Adrenal gland (tissue), 12 donors: ENCODE results near the gene TKT. TPM values are rescaled to one million over a fixed set of nuclear protein-coding genes. Genes with fewer than 3 reads are reported as not detected.

Experiments used
- DNase-seq, 7 donors: peaks; one replicate each; pipeline ENCODE4 v3.0.0-alpha.2; 2019 to 2020
- H3K27ac ChIP-seq, 5 donors: fragments of 200-600 bp; sonication (generic) in 4 of 5; 1 replicate in 3 of 5; 2 replicates in 2 of 5; pipeline versions ENCODE4 v1.5.1 to v1.8.0; 2016 to 2020; ENCODE audit warnings: mild to moderate bottlenecking in 1 of 5
- H3K27me3 ChIP-seq: fragments of 200-600 bp; 2 replicates; pipeline ENCODE4 v1.8.0; 2021
- H3K36me3 ChIP-seq, 2 donors: fragments of 200-600 bp; replicated peaks in 1 of 2; 1 replicate in 1 of 2; 2 replicates in 1 of 2; pipeline versions ENCODE4 v1.5.1 to v1.8.0; 2018 to 2022
- H3K4me1 ChIP-seq, 2 donors: fragments of 200-600 bp; replicated peaks in 1 of 2; 1 replicate in 1 of 2; 2 replicates in 1 of 2; pipeline versions ENCODE4 v1.5.1 to v1.8.0; 2018 to 2021
- H3K4me3 ChIP-seq, 4 donors: fragments of 200-600 bp; sonication (generic) in 3 of 4; one replicate each; pipeline ENCODE4 v1.5.1; 2016 to 2018
- H3K9me3 ChIP-seq, 3 donors: fragments of 200-600 bp; sonication (generic) in 1 of 3; replicated peaks in 1 of 3; 1 replicate in 2 of 3; 2 replicates in 1 of 3; pipeline versions ENCODE4 v1.5.1 to v1.8.0; 2016 to 2021
- CTCF ChIP-seq, 6 experiments: fragments of 450-650 bp in 4 of 6; fragments of 200-600 bp in 2 of 6; sonication (generic) in 1 of 6; IDR thresholded peaks; 1 replicate in 5 of 6; 2 replicates in 1 of 6; pipeline versions ENCODE4 v1.5.1 to v1.8.0; 2016 to 2021; ENCODE audit warnings: antibody characterized with exemption in 6 of 6, mild to moderate bottlenecking in 2 of 6, moderate library complexity in 1 of 6
- POLR2A ChIP-seq, 2 donors: fragments of 450-650 bp; IDR thresholded peaks; one replicate each; pipeline ENCODE4 v1.6.1; 2017; ENCODE audit warnings: antibody characterized with exemption in 2 of 2, mild to moderate bottlenecking in 2 of 2, moderate library complexity in 1 of 2
- WGBS, 4 donors: extraction: QIAGEN DNeasy Blood & Tissue Kit in 2 of 4; methylation state at CpG; one replicate each; pipeline versions ENCODE4 v1.1.5 to v1.1.7; 2013 to 2017; 5-methylcytosine and 5-hydroxymethylcytosine counted together
- intact Hi-C, 2 donors: fragments of 100-400 bp; cut with DNase I; formaldehyde crosslinking; loops; one replicate each; pipeline versions ENCODE4 v1.14.1 to v1.15.0; 2022 to 2023
- polyA plus RNA-seq, 3 donors: library from polyadenylated mRNA; stranded (reverse); fragments of 200-250 nt in 2 of 3; fragments of 350-450 nt in 1 of 3; fragmentation: Illumina TruSeq in 1 of 3; extraction: RNeasy Lipid Tissue Mini Kit (QIAGEN cat#74804) in 1 of 3; gene quantifications; one replicate each; pipeline ENCODE4 v1.2.3, GENCODE V29; 2013 to 2014
- small RNA-seq, 2 donors: library from RNA; depleted of rRNA; stranded (forward); fragments of <200 nt; gene quantifications; one replicate each; pipeline ENCODE3, GENCODE V24; 2016
- total RNA-seq, 9 donors: library from RNA; depleted of rRNA in 4 of 9; stranded (reverse); fragments of >200 nt in 4 of 9; fragments of 120-200 nt in 1 of 9; fragmentation: NEBNext Ultra II Directional in 1 of 9; extraction: Animal tissue kit (Norgen Biotek cat#: 25700) in 1 of 9; gene quantifications; one replicate each; pipeline versions ENCODE4 v1.1.0 to v1.2.4, GENCODE V29; 2013 to 2023
- donor health status: healthy with polysubstance abuse.
- donor health status: Bipolar disorder and iron deficiency.
- donor health status: DM: yes; HTN: yes; CAD: no.
- donor health status: DM: no; HTN: no; CAD: no.
- donor health status: DM: no; HTN: no; CAD: no.
- donor health status: DM: yes; HTN: yes; CAD: no.

TKT gene
- total and polyA plus RNA-seq, 12 donors: 131 to 516 (median 276) TPM

GRCh38 chr3:53175613-53176540 lies 79.9 kb downstream of the TKT start:
- no peak for TF ChIP-seq CTCF (IDR thresholded peaks at IDR 0.05)
- TF ChIP-seq POLR2A (IDR thresholded peaks at IDR 0.05): no peak
- Histone ChIP-seq H3K36me3 (peaks cover 0 to 27% of the 10 kb centered on the region in 2 donors), H3K27me3 (no peaks in the 10 kb centered on the region), H3K27ac (peak overlapping the region in 2 of 5 donors; percentile 16 to 35), H3K4me1 (peaks cover 24 to 40% of the 10 kb centered on the region in 2 donors), H3K9me3 (no peaks in the 10 kb centered on the region), H3K4me3 (no peak overlapping the region)
- DNase-seq: peak in 2 of 7 donors; percentile 59 to 70
- intact Hi-C loops: no loop called here
- WGBS, 4 donors: 55 to 75% (median 64%) methylated on average over 7 to 9 of the region's 9 CpGs

Small RNA genes within 50 kb of the gene (small RNA-seq; reads per million reads assigned to genes)
- gene RF00019: 0 reads per million in 2 donors

Other genes with a start within 250 kb of the TKT start
- 10 to 100 TPM in 5 of 9 donors, 1 to 10 TPM in 4; 6.6 to 14.8 (median 12.3) TPM for gene SFMBT1, start 209.9 kb downstream of the TKT start, total RNA-seq
- gene SFMBT1, start 209.9 kb downstream of the TKT start, polyA plus RNA-seq: 1 to 10 TPM; 2.1 to 5.8 (median 2.7) TPM
- gene RFT1, start 125.6 kb downstream of the TKT start, total RNA-seq: 10 to 100 TPM; 12.9 to 34.5 (median 21.9) TPM
- gene RFT1, start 125.6 kb downstream of the TKT start, polyA plus RNA-seq: 10 to 100 TPM in 2 of 3 donors, 1 to 10 TPM in 1; 6.7 to 24.1 (median 13.0) TPM
- 100 to 1,000 TPM in 1 of 9 donors, 10 to 100 TPM in 8; 10.7 to 156 (median 49.7) TPM for gene PRKCD, start 94.8 kb downstream of the TKT start, total RNA-seq
- 10 to 100 TPM; 34.7 to 78.7 (median 38.2) TPM for gene PRKCD, start 94.8 kb downstream of the TKT start, polyA plus RNA-seq
- 10 to 100 TPM; 14.7 to 31.0 (median 25.8) TPM for gene DCP1A, start 91.5 kb upstream of the TKT start, total RNA-seq
- 10 to 100 TPM in 2 of 3 donors, 1 to 10 TPM in 1; 9.3 to 19.4 (median 17.3) TPM for gene DCP1A, start 91.5 kb upstream of the TKT start, polyA plus RNA-seq
- gene CACNA1D, start 238.6 kb upstream of the TKT start, total RNA-seq: 100 to 1,000 TPM in 2 of 9 donors, 10 to 100 TPM in 7; 37.2 to 111 (median 83.1) TPM
- gene CACNA1D, start 238.6 kb upstream of the TKT start, polyA plus RNA-seq: 10 to 100 TPM; 25.8 to 60.6 (median 48.3) TPM